EH (cell line): ENCODE measurements around the gene SERPINA1.
"Not testable (repeated sequence)": the region's sequence is repeated elsewhere in the genome, so short reads cannot be mapped to it uniquely, and the experiment has no call there.

Experiments used
- DNase-seq: peaks from one replicate; pipeline ENCODE4 v3.0.0-alpha.2; 2015; ENCODE audit warnings: low read depth

Gene SERPINA1

GRCh38 chr14:94369766-94370523, 18.5 kb downstream of the SERPINA1 start:
- not testable (repeated sequence) for DNase-seq

GRCh38 chr14:94368956-94369355, 19.4 kb downstream of the SERPINA1 start:
- no peak for DNase-seq

GRCh38 chr14:94368243-94368590, 20.2 kb downstream of the SERPINA1 start:
- DNase-seq, result no peak

- DNase-seq, result no peak
Measured at GRCh38 chr14:94367347-94368242, 20.8 kb downstream of the SERPINA1 start.

- DNase-seq, result no peak
Measured at GRCh38 chr14:94366146-94366915, 22.1 kb downstream of the SERPINA1 start, which contains the start of gene SERPINA2. Gene SERPINA2, minus strand, starts transcription at chr14:94366698.

- DNase-seq, result no peak
Measured at GRCh38 chr14:94365624-94366023, 22.8 kb downstream of the SERPINA1 start.

- DNase-seq, result no peak
Measured at GRCh38 chr14:94364964-94365363, 23.4 kb downstream of the SERPINA1 start.

GRCh38 chr14:94364037-94364436, 24.4 kb downstream of the SERPINA1 start:
- no peak for DNase-seq

GRCh38 chr14:94363151-94363624, 25.2 kb downstream of the SERPINA1 start:
- DNase-seq, result no peak

GRCh38 chr14:94362614-94363133, 25.7 kb downstream of the SERPINA1 start:
- DNase-seq, result no peak

GRCh38 chr14:94361682-94362081, 26.7 kb downstream of the SERPINA1 start:
- no peak for DNase-seq

- DNase-seq, result no peak
Measured at GRCh38 chr14:94360945-94361565, 27.3 kb downstream of the SERPINA1 start.

- no peak for DNase-seq
Measured at GRCh38 chr14:94357166-94357565, 31.2 kb downstream of the SERPINA1 start.

- peak; percentile 7 for DNase-seq
Measured at GRCh38 chr14:94356379-94357056, 31.9 kb downstream of the SERPINA1 start.

- DNase-seq, result peak; percentile 66
Measured at GRCh38 chr14:94355191-94355794, 33.1 kb downstream of the SERPINA1 start.

GRCh38 chr14:94354638-94355185, 33.7 kb downstream of the SERPINA1 start:
- DNase-seq, result no peak

GRCh38 chr14:94354190-94354589, 34.2 kb downstream of the SERPINA1 start:
- DNase-seq, result not testable (repeated sequence)

GRCh38 chr14:94349276-94349675, 39.1 kb downstream of the SERPINA1 start:
- DNase-seq, result no peak

- no peak for DNase-seq
Measured at GRCh38 chr14:94348836-94349235, 39.6 kb downstream of the SERPINA1 start.

- no peak for DNase-seq
Measured at GRCh38 chr14:94346841-94347240, 41.6 kb downstream of the SERPINA1 start.
